Measurements from ENCODE around the gene NTPCR.
"Not testable (repeated sequence)": the region's sequence is repeated elsewhere in the genome, so short reads cannot be mapped to it uniquely, and the experiment has no call there.

NTPCR gene

DNA sequence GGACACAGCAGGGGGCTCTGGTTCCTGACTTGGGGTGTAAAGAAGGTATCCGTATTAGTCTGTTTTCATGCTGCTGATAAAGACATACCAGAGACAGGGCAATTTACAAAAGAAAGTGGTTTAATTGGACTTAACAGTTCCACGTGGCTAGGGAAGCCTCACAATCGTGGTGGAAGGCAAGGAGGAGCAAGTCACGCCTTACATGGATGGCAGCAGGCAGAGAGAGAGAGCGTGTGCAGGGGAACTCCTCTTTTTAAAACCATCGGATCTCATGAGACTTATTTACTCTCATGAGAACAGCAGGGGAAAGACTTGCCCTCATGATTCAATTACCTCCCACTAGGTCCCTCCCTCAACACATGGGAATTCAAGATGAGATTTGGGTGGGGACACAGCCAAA lies 23.2 kb upstream of the NTPCR start:
- DNase-seq (ENCODE audit: low spot score), result not testable (repeated sequence)

DNA sequence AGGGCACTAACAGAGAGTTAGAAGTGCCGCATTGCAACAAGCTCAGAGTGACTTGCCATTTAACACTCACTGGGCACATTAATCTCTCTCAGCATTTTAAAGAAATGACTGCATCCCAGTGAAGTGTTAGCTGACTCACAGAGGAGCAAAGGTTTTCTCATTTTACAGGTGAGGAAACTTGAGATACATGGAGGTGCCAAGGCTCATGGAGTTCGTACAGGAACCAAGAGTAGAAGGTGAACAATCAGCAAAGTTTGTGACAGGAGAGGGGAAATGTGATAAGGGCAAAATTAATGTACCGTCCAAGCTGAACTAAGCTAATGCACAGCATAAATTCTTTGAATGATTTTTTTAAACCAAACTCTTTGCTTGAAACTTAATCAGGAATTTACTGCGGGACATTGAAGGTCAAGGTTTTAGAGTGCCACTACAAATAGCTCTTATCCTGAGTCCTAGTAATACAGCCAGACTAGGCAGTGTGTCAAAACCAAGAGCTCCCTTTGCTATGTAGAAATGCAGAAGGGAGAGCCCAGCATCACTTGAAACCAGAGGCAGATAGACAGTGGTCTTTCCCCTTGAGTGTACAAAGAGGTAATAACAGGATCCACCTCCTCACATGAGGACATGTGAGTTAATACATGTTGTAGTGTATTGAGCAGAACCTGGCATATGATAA lies 22.4 kb upstream of the NTPCR start:
- no peak for DNase-seq (ENCODE audit: low spot score)

GRCh38 chr1:232932486-232933425 lies 17.7 kb upstream of the NTPCR start:
- no peak for DNase-seq (ENCODE audit: low spot score)

GRCh38 chr1:232936941-232937340 lies 13.5 kb upstream of the NTPCR start:
- no peak for DNase-seq (ENCODE audit: low spot score)

- DNase-seq (ENCODE audit: low spot score), result no peak
Measured at GRCh38 chr1:232937741-232938375, 12.6 kb upstream of the NTPCR start.

DNA sequence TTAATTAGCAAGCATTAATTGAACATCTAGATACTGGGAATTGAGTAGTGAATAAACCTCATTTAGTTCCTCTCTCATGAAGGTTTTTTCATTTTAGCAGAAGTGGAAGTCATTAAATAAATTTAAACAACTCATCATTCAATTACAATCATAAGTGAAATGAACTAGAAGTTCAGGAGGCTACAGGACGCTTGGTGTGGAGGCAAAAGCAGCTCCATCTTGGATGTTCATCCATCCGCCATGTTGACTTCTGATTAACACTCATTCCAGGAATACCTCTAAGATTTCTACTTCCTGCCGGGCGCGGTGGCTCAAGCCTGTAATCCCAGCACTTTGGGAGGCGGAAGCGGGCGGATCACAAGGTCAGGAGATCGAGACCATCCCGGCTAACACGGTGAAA lies 11.5 kb upstream of the NTPCR start:
- DNase-seq (ENCODE audit: low spot score), result no peak

DNA sequence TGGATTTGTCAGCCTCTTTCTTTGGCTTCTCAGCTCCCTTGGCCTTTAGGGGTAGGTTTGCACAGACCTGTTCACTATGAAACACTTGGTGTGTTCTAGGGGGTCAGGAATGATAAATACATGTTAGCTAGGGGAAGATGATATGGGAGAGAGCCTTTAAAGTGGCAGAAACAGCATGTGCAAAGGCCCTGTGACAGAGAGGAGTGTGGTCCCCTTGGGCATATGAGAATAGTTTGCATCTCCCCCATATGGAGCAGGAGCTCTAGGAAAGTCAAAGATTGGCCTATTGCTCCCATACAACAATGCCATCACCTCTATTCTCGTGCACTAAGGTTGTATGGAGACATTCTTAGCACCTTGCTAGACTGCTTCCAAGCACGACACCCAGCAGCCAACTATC lies 10.7 kb upstream of the NTPCR start:
- no peak for DNase-seq (ENCODE audit: low spot score)

DNA sequence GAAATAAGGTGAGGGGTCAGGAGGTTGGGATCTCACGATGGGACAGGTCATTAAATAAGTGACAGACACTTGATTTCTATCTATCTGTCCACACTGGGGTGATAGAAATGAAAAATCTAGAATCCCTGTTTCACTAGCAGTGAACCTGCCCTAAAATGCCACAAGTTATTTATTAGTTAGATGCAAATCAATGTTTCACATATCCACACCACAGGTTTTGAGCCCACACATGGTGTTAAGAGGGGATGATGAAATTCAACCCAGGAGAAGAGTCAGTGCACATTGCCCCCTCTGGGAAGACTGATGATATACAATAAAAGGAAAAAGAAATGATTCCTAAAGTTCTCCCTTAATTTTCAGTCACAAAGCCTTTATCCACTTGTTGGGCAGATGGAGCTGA lies 10.1 kb upstream of the NTPCR start:
- no peak for DNase-seq (ENCODE audit: low spot score)

DNA sequence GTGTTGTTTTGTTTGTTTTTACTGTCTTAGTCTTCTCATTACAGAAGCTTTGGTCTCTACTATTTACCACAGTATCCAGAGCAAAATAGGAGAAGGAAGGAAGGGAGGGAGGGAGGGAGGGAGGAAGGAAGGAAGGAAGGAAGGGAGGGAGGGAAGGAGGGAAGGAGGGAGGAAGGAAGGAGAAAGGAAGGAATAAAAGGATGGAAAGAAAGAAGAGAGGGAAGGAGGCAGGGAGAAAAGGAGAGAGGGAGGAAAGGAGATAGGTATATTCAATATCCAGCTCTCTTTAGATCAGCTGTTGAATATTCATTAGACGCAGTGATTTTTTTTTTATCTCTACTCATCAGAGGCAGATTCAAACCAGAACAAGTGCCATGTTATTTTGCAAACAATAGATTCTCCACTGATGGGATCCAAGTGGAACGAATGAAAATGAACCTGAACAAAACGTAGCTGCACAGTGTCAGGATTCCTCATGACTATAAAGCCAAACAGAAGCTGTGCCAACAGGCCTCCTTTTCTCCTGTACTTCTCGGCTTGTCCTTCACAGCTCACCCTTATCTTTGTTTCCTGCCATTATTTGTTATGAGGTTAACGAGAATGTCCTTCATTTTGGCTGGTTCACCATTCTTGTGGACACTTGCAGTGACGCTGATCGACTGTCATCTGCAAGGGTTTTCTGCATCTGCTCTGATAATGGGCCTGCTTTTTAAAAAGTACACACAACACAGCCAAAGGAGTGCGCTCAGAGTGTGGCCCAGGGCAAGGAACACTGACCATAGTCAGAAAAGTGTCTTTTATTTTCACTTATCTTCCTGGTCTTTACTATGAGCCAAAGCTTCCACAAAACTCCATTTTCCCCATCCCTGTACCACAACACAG lies 7.8 kb upstream of the NTPCR start:
- DNase-seq (ENCODE audit: low spot score), result no peak

GRCh38 chr1:232943679-232944252 lies 6.6 kb upstream of the NTPCR start:
- DNase-seq (ENCODE audit: low spot score), result no peak

DNA sequence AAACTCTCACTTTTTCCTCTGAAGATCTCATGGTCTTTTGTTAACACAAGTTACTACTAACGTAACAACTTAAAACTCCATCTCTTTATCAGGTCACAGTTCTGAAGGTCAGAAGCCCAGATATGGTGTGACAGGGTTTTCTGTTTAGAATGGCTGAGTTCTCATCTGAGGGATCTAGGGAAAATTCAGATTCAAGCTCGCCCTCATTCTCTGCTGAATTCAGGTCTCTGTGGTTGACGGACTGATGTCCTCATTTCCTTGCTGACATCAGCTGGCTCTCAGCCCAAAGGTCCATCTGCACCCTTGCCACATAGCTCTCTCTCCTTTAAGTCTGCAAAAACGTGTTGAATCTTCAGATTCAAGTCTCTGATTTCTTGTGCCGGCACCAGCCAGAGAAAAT lies 6.1 kb upstream of the NTPCR start:
- no peak for DNase-seq (ENCODE audit: low spot score)

- DNase-seq (ENCODE audit: low spot score), result no peak
Measured at GRCh38 chr1:232949636-232950196, 695 bp upstream of the NTPCR start.

GRCh38 chr1:232951180-232951579 lies 769 bp downstream of the NTPCR start:
- DNase-seq (ENCODE audit: low spot score), result no peak

- DNase-seq (ENCODE audit: low spot score), result no peak
Measured at GRCh38 chr1:232951605-232952004, 1.2 kb downstream of the NTPCR start.

DNA sequence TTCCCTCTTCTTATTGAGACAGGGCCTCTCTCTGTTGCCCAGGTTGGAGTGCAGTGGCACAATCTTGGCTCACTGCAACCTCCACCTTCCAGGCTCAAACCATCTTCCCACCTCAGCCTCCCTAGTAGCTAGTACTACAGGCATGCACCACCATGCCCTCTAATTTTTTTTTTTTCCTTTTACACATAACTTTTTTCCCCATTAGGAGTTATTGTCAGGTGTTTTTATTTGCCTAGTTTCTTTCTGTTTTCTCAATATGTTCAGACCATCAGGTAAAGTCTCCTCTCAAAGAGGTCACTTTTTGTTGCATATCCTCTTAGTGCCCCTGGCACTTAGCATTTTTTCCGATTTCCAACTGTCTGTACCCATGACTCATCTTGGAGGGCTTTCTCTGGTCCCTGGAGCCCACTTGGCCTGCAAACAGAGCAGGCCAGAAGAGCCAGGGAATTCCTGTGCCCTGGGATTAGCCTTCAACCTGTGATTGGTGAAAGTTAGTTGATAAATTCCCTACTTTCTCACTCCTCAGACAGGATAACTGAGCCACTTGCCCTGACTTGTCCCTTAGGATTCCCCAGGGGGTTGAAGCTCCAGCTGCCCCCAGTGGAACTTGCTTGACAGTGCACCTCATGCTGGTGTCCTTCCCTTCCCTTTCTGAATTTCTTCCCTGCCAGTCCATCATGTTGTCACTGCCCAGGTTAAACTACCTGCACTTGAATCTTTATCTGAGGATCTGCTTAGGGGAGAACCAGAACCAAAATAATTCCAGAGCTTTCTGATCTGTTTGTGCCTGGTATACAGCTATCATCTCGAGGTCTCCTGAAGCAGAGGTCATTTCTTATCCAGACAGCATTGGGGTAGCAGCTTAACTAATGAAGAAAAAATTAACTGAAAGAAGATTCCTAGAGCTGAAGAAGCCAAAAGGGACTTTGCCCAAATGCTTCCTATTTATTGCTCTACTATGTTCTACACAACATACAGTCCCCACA lies 2.4 kb downstream of the NTPCR start:
- peak; percentile 65 for DNase-seq (ENCODE audit: low spot score)

GRCh38 chr1:232954594-232955365 lies 4.4 kb downstream of the NTPCR start:
- DNase-seq (ENCODE audit: low spot score), result no peak

GRCh38 chr1:232956081-232956480 lies 5.7 kb downstream of the NTPCR start:
- no peak for DNase-seq (ENCODE audit: low spot score)

DNA sequence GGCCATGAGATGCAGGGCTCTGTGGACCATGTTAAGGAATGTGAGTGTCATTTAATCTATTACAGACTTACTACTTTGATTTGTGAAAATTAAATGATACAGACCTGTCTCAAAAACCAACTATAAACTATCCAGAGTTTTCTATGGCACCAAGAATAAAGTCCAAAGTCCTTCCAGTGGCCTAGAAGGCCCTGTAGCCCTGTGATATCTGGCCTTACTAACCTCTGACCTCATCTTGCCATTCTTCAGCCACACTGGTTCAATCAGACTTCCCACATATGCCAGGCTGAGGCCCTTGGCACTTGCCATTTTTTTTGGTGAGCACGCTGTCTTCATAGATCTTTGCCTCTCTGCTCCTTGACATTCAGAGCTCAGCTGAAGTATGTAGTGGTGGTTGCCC lies 7.7 kb downstream of the NTPCR start:
- no peak for DNase-seq (ENCODE audit: low spot score)

Measured in ecto neural progenitor cell (in vitro differentiated cells).